Urinary bladder (tissue), 4 donors: ENCODE results near the gene KRT39. TPM values are rescaled to one million over a fixed set of nuclear protein-coding genes. Genes with fewer than 3 reads are reported as not detected.

Experiments used
- DNase-seq: peaks from one replicate; pipeline ENCODE4 v3.0.0-alpha.2; 2015; ENCODE audit errors: extremely low spot score
- H3K27ac ChIP-seq: one replicate; pipeline ENCODE4 v1.5.1; 2013; ENCODE audit warnings: low read depth, mild to moderate bottlenecking, moderate library complexity
- H3K36me3 ChIP-seq: one replicate; pipeline ENCODE4 v1.6.1; 2013; ENCODE audit warnings: mild to moderate bottlenecking, moderate library complexity; ENCODE audit not compliant: insufficient read depth
- H3K4me1 ChIP-seq: one replicate; pipeline ENCODE4 v1.6.1; 2013; ENCODE audit warnings: mild to moderate bottlenecking, moderate library complexity; ENCODE audit not compliant: insufficient read depth
- H3K4me3 ChIP-seq: one replicate; pipeline ENCODE4 v1.5.1; 2013; ENCODE audit warnings: low read depth, low read length
- WGBS: extraction: QIAGEN DNeasy Blood & Tissue Kit; methylation state at CpG from one replicate; pipeline ENCODE4 v1.1.7; 2013; 5-methylcytosine and 5-hydroxymethylcytosine counted together
- polyA plus RNA-seq: library from polyadenylated mRNA; stranded (reverse); fragments of 200-250 nt; gene quantifications from one replicate; pipeline ENCODE4 v1.2.3, GENCODE V29; 2013
- total RNA-seq: library from RNA; depleted of rRNA; stranded (reverse); fragments of >200 nt; gene quantifications from one replicate; pipeline ENCODE4 v1.2.3, GENCODE V29; 2014
- donor health status: healthy with polysubstance abuse.
- donor health status: healthy.

The KRT39 gene
- total and polyA plus RNA-seq, 2 donors, result not detected

DNA sequence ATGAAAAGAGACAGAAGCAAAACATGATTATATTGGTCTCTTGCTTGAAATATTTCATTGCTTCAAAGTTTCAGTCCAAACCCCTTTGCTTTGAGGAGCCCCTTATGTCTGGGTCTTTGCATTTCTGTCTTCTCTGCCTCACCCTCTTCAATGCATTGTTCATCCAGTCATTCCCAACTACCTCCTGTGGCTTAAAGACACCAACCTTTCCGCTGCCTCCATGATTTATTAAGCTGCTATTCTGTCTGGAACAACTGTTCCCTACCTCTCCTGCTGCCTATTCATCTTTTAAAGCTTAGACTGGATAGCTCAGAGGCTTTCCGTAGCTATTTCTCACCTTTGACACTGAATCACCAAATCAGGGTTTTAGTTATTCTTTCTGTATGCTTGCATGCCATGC, 30.6 kb upstream of the KRT39 start:
- H3K4me3 ChIP-seq, result no peak overlapping the region
- 67% methylated on average over 2 of the region's 2 CpGs for WGBS
- no peaks in the 10 kb centered on the region for H3K4me1 ChIP-seq
- no peak for DNase-seq
- no peak overlapping the region for H3K27ac ChIP-seq
- no peaks in the 10 kb centered on the region for H3K36me3 ChIP-seq

DNA sequence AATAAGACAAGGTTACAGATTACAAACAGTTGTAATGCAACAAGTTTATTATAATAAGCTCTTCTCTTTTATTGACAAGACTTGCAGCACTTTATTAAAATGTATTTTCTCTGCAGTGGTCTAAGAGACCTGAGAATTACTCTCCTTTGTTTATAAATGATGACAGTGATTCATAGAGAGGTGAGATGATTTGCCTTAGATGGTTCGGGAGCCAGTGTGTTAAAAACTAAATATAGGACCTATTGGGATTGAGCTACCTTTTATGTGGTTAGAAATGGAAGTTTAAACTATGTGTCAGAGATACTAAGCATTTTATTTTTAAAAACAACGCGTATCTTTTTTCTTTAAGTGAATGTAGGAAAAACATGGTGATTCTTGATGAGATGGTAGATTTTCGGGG, 30.1 kb upstream of the KRT39 start:
- no peak overlapping the region for H3K4me3 ChIP-seq
- no peaks in the 10 kb centered on the region for H3K4me1 ChIP-seq
- 72% methylated on average over 4 of the region's 4 CpGs for WGBS
- no peak overlapping the region for H3K27ac ChIP-seq
- H3K36me3 ChIP-seq, result no peaks in the 10 kb centered on the region
- no peak for DNase-seq

DNA sequence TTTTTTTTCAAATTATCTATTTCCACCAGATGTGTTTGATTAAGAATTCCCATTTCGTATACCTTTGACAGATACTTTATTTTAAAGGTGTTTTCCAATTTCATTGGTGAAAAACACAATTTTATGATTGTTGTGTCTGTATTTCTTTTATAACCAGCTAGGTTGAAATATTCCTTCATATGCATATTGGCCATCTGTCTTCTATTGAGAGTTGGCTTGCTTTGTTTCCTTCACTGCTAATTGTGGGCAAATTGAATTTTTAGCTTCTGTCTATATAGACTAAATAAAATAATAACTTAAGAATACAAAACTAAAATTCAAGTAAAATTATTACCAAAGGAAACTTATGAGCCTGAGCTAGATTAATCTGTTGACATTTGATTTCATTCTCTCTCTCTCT, 28.4 kb upstream of the KRT39 start:
- no peak for DNase-seq
- no peak overlapping the region for H3K27ac ChIP-seq
- no peaks in the 10 kb centered on the region for H3K4me1 ChIP-seq
- 33% methylated on average over 1 of the region's 1 CpG for WGBS
- no peak overlapping the region for H3K4me3 ChIP-seq
- no peaks in the 10 kb centered on the region for H3K36me3 ChIP-seq

DNA sequence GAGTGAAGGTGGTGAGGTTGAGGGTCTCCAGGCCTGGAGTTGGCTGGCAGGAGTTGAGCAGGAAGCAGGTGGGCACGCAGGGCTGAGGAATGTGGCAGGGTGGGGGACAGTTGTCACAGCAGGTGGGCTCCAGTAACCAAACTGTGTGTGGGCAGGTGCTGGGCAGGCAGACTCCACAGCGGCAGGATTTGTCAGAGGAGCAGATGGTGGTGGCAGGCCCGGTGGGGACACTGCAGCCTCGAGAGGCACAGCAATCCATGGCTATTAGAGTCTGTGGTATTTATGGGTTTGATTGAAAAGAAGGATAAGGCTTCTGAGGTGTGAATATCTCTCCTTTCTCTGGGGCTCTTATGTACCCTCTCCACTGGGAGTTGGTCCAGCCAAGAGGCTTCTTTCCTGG, 27.1 kb upstream of the KRT39 start, which contains the start of gene KRTAP3-3:
KRTAP3-3 (minus strand) TSS at position 326 of the 400 bp plus-strand sequence; CDS start at position 259, 67 bp downstream.
- Histone ChIP-seq H3K4me1 (no peaks in the 10 kb centered on the region), H3K27ac (no peak within 1 kb of the TSS), H3K36me3 (no peaks in the 10 kb centered on the region), H3K4me3 (no peak within 1 kb of the TSS)
- 19% methylated on average over 4 of the region's 4 CpGs for WGBS
- no peak for DNase-seq

DNA sequence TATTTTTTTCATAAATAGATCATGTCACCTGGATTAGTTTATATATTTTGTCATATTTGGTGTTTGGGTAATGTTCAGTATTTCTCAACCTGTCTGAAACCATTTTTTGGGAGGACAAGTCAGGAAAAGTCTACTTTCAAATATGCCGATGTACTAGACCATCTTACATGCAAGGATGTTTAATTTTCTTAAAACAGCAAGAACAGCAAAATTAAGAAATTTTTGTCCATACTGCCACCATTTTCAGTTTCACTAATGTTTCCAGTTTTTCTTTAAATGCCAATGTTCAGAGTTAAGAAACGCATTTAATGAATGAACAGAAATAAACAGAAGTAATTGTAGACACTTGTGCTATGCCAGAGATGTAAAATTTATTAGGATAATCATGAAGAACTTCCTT, 26.3 kb upstream of the KRT39 start:
- Histone ChIP-seq H3K4me1 (no peaks in the 10 kb centered on the region), H3K27ac (no peak overlapping the region), H3K4me3 (no peak overlapping the region), H3K36me3 (no peaks in the 10 kb centered on the region)
- DNase-seq, result no peak
- 88% methylated on average over 2 of the region's 2 CpGs for WGBS

DNA sequence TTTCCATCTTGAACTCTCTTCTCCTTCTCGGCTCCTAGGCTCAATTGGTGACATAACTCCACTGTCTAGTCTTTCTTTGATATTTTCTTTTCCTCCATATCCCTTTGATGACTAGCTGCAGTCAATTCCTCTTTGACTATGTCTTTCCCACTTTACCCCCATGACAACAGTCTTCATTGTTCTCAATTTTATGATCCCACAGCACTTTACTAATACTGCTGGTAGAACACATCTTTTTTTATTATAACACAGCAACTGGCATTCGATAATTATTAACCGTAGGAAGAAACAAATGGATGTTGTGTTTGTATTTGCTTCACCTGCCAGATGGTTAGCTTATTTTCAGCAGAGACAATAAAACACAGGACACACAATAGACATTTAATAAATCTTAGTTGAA, 25.9 kb upstream of the KRT39 start:
- Histone ChIP-seq H3K4me3 (no peak overlapping the region), H3K36me3 (no peaks in the 10 kb centered on the region), H3K4me1 (no peaks in the 10 kb centered on the region), H3K27ac (no peak overlapping the region)
- DNase-seq, result no peak
- WGBS, result 81% methylated on average over 3 of the region's 3 CpGs

DNA sequence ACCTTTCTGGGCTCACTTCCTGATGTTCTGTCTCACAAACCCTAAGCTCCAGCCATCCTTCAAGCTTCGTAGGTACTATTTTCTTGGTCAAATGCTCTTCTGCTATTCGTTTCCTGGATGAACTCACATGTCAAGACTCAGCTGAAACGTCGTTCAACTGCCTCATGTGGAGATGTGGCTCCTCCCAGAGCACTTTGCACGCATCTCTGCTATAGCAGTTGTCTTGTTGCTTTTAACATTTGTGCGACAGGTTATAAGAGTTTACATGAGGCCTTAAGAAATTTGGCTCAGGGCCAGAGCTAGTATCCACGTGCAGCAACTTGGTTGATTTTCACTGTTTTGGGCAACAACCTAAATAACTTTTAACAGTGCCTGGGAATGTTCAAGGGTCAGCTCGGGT, 20.2 kb upstream of the KRT39 start:
- Histone ChIP-seq H3K27ac (no peak overlapping the region), H3K4me1 (no peaks in the 10 kb centered on the region), H3K4me3 (no peak overlapping the region), H3K36me3 (no peaks in the 10 kb centered on the region)
- 47% methylated on average over 8 of the region's 8 CpGs for WGBS
- no peak for DNase-seq

DNA sequence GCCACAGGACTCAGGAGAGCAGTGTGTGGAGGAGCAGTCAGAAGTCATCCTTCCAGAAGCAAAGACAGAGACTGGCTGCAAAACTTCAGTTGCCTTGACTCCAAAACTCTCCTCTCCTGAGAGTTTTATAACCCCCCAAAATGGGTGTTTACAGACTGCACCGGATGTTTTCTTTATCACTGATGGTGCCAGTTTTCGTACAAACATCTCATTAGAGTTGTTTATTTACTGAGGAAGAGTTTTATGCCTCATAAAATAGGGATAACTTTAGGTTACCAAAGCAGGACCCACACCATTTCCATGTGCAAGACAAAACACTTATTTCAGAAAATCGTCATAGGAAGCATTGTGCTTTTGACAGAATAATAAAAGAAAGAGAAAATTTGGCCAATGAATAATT, 17.5 kb upstream of the KRT39 start, which contains the start of gene KRT40:
KRT40 (minus strand) TSS at position 101 of the 400 bp plus-strand sequence; CDS start at position 48, 53 bp downstream.
- no peaks in the 10 kb centered on the region for H3K36me3 ChIP-seq

DNA sequence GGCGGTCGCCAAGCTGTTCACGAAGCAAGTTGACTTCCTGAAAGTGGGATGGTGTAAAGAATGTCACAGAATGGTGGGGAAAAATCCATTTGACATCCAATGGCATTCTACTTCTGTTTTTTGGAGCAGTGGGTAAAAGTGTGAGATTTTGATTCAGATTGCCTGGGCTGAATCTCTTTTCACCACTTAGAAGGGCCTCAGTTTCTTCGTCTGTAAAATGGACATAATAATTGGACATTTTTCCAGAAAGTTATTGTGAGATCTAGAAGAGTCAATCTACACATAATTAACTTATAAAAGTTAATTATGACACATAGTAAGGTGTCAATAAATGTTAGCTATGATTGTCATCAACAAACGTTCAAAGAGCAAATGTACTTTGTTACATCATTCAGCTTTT, 14.4 kb upstream of the KRT39 start:
- Histone ChIP-seq H3K4me3 (no peak overlapping the region), H3K27ac (no peak overlapping the region)
- 49% methylated on average over 5 of the region's 5 CpGs for WGBS

More for the DNA sequence above, 17.5 kb upstream of the KRT39 start, which contains the start of gene KRT40:
- DNase-seq, result no peak
- WGBS, result 17% methylated on average over 3 of the region's 3 CpGs
- Histone ChIP-seq H3K4me1 (no peaks in the 10 kb centered on the region), H3K27ac (no peak within 1 kb of the TSS), H3K4me3 (no peak within 1 kb of the TSS)

DNA sequence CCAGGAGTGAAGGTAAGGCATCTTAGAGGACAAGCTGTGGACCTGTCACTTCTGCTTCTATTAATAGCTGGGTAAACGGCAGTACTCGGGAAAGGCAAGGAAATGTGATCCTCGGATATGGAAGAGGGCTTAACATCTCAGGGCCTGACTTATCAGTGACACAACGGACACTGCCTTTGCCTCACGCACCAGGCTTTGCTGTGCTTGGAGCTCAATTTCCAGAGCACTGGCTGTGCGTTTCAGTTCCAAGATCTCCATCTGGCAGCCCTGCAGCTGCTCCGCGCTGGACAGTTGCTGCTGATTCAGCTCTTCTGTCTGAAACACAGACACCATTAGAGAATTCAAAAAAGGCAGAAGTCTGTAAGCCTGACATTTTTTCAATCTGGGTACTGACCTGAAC, 13.8 kb upstream of the KRT39 start:
- DNase-seq, result no peak
- no peaks in the 10 kb centered on the region for H3K36me3 ChIP-seq
- 16% methylated on average over 8 of the region's 8 CpGs for WGBS
- H3K27ac ChIP-seq, result no peak overlapping the region
- H3K4me1 ChIP-seq, result no peaks in the 10 kb centered on the region
- no peak overlapping the region for H3K4me3 ChIP-seq

More for the DNA sequence above, 14.4 kb upstream of the KRT39 start:
- H3K4me1 ChIP-seq, result no peaks in the 10 kb centered on the region
- H3K36me3 ChIP-seq, result no peaks in the 10 kb centered on the region
- no peak for DNase-seq

DNA sequence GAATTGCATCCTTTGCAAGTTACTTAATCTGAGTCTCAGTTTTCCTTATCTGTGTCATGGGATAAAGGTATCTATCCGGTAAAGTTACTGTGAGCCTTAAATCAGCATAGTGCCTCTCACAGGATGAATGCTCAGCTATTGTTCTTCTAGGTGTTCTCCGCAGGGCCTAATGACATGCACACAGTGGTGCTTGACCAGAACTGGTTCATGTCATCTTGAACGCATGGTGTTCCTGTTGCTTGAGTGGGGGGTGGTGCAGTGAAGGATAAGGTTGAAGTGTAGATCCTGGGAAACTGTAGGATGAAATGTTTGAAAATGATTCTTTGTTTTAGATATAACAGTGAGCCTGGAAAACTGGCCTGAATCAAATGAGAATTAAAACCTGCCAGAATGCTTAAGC, 13.4 kb upstream of the KRT39 start:
- 79% methylated on average over 3 of the region's 3 CpGs for WGBS
- Histone ChIP-seq H3K4me3 (no peak overlapping the region), H3K27ac (no peak overlapping the region), H3K36me3 (no peaks in the 10 kb centered on the region), H3K4me1 (no peaks in the 10 kb centered on the region)
- DNase-seq, result no peak

DNA sequence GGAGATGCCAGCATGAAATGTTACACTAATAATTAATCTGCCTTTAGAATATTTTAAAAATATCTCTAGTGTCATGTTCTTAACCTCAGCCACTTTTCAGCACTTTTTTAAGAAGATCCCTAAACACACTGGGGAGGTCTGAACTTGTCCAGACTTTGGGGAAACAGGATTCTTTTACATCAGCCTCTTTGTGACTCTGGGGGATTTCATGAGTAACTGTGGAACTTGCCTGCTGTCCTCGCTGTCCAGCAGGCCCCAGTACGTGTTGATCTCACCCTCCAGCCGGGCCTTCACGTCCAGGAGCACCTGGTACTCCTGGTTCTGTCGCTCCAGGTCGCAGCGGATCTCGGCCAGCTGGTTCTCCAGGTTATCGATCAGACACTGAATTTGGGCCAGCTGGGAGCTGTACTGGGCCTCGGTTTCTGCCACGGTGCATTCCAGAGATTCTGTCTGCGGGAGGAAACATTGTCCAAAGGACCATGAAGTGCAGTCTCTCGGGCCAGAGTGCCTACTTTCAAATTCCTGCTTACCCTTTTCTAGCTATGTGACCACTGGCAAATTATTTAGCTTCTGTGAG, 11.9 kb upstream of the KRT39 start:
- Histone ChIP-seq H3K27ac (no peak overlapping the region), H3K4me1 (no peaks in the 10 kb centered on the region), H3K4me3 (no peak overlapping the region), H3K36me3 (no peaks in the 10 kb centered on the region)
- 71% methylated on average over 13 of the region's 13 CpGs for WGBS
- no peak for DNase-seq

DNA sequence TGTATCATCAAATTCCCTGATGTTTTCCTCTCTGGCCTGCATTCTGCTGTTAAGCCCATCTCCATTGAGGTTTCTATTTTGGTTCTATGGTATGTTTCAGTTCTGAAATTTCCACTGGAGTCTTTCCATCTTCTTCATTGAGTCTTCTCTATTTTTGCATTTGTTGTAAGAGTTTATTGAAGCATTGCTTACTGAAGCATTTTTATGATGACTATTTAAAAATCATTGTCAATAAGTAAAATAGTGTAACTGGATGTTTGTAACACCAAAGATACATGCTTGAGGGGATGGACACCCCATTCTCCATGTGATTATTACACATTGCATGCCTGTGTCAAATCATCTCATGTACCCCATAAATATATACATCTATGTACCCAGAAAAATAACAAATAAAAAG, 8.8 kb upstream of the KRT39 start:
- Histone ChIP-seq H3K4me3 (no peak overlapping the region), H3K27ac (no peak overlapping the region), H3K36me3 (no peaks in the 10 kb centered on the region), H3K4me1 (no peaks in the 10 kb centered on the region)
- DNase-seq, result no peak

DNA sequence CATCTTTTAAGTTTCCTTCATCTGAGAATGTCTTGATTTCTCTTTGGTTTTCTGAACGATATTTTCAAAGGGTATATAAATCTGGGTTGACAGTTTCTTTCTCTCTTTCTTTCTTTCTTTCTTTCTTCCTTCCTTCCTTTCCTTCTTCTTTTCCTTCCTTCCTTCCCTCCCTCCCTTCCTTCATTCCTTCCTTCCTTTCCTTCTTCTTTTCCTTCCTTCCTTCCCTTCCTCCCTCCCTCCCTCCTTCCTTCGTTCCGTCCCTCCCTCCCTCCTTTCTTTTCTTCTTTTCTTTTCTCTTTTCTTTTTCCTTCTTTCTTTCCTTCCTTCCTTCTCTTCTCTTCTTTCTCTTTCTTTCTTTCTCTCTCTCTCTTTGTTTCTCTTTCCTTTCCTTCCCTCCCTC, 7.6 kb upstream of the KRT39 start:
- Histone ChIP-seq H3K27ac (no peak overlapping the region), H3K4me3 (no peak overlapping the region), H3K36me3 (no peaks in the 10 kb centered on the region), H3K4me1 (no peaks in the 10 kb centered on the region)
- WGBS, result 88% methylated on average over 3 of the region's 3 CpGs
- DNase-seq, result no peak

DNA sequence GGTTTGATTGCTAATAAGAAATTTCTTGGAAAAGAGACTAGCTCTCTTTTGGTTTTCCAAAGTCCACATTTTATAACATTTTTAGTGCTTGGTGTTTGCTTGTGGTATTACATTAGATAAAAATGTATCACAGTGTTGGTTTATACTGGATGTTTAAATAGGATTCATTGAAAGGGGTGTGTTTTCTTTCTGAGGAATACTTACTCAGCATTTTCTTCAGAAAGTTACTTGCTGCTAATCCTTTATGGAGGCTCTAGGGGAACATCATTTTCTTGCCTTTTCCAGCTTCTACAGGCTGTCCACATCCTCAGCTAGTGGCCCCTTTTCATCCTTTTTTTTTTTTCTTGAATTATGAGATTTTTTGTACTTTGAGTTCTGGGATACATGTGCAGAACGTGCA, 834 bp upstream of the KRT39 start:
- Histone ChIP-seq H3K4me3 (no peak overlapping the region), H3K4me1 (no peaks in the 10 kb centered on the region), H3K36me3 (no peaks in the 10 kb centered on the region), H3K27ac (no peak overlapping the region)
- no peak for DNase-seq
- WGBS, result 67% methylated on average over 1 of the region's 1 CpG
